Left renal cortex interstitium (tissue), 4 donors: ENCODE data around the gene FOXN4. TPM values are rescaled to one million over a fixed set of nuclear protein-coding genes. Genes with fewer than 3 reads are reported as not detected.

Experiments
- DNase-seq, 4 donors: peaks; one replicate each; pipeline ENCODE4 v3.0.0-alpha.2; 2013; ENCODE audit warnings: low read depth in 4 of 4, low spot score in 2 of 4, missing footprints in 1 of 4
- polyA plus RNA-seq, 4 donors: library from polyadenylated mRNA; unstranded; fragments of 120-200 nt; gene quantifications; one replicate each; pipeline ENCODE4 v1.2.1, GENCODE V29; 2013; ENCODE audit not compliant: insufficient read length in 4 of 4

Gene FOXN4
- polyA plus RNA-seq, 4 donors, result 1.1 to 2.8 (median 2.1) TPM

DNA sequence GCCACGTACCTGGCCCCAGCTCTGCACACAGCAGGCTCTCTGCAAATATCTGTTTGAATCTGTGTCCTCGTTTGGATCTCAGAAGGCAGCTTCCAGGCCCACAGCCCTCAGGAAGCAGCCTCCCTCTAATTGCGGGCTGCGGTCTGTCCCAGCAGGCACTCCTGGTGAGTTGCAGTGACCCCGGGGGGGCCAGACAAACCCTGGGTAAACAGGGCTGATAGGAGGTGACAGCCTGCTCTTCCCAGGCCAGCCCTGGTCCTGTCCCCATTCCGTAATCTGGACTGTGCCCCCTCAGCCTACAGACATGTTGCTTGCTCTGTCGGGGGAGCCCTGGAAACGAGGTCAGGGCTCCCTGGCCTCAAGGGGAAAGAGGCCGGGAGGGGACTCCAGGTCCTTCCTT, 2.0 kb downstream of the FOXN4 start:
- DNase-seq, result no peak

DNA sequence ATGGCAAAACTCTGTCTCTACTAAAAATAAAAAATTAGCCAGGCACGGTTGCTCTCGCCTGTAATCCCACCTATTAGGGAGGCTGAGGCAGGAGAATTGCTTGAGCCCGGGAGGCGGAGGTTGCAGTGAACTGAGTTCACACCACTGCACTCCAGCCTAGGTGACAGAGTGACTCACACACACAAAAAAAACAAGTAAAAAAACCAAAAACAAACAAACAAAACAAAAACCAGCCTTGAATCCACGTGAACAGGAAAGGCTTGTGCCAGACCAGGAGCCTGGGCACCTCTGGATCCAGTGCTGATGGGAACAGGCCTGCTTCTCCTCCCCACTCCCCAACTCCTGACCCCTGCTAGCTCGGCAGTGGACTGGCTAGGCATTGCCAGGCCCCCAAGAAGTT, 3.5 kb downstream of the FOXN4 start:
- DNase-seq, result no peak

- DNase-seq, result no peak
Measured at GRCh38 chr12:109304485-109304884, 4.6 kb downstream of the FOXN4 start.

GRCh38 chr12:109302770-109303169, 6.3 kb downstream of the FOXN4 start:
- DNase-seq, result no peak

DNA sequence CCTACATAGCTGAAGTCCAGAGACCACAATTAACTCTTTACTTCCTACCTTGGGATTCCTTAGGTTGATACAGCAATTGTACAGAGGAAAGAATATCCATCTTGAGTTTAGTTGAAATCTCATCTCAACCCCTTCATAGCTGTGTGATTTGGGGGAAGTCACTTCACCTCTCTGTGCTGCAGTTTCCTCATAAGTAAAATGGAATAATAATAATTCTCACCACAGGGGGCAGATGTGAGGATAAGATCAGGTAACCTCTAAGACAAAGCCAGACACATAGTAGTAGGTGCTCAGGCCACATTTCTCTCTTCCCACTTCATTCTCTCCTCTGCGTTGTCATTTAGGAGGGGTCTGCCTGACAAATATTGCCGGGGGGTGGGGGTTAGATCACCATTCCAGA, 6.7 kb downstream of the FOXN4 start:
- DNase-seq, result no peak

GRCh38 chr12:109301643-109302168, 7.4 kb downstream of the FOXN4 start:
- no peak for DNase-seq

DNA sequence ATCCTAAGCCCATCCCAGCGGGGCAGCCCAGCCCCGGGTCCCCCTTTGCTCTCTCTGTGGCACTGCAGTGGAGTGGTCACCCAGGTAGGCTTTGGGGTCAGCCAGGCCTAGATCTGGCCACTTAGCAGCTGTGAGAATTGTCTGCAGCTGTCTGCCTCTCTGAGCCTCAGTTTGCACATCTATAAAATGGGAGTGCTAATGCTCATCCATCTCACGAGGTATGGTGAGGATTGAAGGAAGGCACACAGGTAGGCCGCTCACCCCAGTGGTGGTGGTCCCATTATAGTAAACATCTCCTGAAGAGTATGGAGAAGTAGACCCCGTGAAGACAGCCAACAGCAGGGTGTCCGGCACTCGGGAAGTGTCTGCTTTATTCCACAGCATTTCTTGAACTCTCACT, 9.2 kb downstream of the FOXN4 start:
- no peak for DNase-seq

DNA sequence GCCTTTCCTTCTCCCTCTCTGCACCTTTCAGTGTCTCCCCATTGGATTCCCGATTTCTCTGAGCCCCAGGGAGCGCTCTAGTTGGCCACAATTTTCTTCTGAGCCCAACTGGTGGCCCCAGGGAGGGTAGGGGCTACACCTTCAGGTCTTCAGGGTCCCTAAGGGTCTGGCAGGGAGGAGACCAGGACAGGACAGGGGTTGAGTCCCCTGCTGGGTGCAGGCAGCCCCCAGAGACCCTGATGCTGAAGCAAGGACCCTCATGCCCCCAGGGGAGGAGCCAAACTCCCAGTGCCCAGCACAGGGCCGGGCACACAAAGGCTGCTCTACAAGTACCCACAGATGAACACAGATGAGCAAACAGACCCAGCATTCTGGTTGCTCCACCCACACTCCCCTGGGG, 12.7 kb downstream of the FOXN4 start:
- DNase-seq, result no peak

DNA sequence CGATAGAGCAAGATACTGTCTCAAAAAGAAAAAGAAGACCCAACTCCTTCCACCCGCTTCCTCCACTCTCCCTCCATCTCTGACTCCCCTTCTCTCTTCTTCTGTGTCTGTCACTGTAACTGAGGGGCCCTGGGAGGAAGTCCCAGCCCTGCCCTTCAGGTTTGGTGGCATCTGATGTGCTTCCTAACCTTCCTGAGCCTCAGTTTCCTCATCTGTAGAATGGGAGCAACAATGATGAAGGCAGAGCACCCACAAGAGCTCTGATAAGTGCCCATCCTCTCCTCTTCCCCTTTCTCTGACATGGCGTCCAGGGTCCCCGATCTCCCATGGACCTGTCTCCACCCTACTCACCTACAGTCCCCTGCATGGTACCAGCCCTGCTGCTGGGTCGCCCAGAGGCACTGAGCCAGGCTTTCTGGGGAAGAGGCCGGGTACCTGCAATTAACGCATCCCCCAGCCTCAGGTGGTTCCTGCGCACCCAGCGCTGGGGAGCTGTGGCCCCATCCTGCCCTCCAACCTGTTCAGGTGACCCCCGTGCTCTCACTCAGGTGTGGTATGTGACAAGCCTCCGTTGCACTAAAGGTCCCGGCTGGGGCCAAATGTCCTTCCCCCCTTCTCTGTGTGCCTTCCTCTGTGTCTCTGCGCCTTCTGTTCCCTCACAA, 13.2 kb downstream of the FOXN4 start:
- DNase-seq, result no peak

GRCh38 chr12:109294286-109294796, 14.7 kb downstream of the FOXN4 start:
- no peak for DNase-seq

DNA sequence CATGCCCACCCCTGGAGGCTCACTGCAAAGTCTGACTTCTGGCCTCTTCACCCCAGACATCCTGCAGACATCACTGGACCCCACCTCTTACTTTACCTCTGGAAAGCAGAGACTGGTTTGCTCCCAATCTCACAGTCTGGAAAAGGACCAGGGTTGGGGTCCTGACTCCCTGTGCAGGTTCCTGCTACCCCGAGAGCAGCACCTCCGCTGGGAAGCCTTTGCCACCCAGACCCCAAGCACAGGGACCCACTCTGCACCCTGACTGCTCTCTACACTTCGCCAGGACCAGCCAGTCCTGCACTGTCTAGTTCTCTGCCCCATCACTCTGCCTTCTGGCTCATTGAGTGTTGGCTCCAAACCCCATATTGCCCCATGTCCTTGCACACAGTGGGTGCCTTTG, 16.0 kb downstream of the FOXN4 start:
- DNase-seq, result no peak

GRCh38 chr12:109292342-109292711, 16.8 kb downstream of the FOXN4 start:
- no peak for DNase-seq

GRCh38 chr12:109291521-109292341, 17.4 kb downstream of the FOXN4 start:
- peak in 3 of 4 donors; percentile 65 to 78 (median 71) for DNase-seq

- DNase-seq, result no peak
Measured at GRCh38 chr12:109291117-109291516, 18.0 kb downstream of the FOXN4 start.

- DNase-seq, result no peak
Measured at GRCh38 chr12:109290061-109290460, 19.0 kb downstream of the FOXN4 start.

DNA sequence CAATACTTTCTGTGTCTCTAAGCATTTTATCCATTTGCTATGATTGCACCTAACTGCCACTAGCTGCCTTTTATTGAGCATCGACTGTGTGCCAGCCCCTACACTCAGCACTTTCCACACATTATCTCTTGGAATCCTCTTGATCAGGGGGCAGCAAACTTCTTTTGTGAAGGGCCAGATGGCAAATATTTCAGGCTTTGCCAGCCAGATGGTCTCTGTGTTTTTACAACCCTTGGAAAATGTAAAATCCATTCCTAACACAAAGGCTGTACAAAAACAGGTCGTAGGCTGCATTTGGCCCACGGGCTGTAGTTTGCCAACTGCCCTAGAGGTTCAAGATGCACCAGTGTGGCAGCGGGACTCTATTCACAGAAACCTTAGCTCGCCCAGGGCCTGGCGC, 19.5 kb downstream of the FOXN4 start:
- DNase-seq, result no peak

DNA sequence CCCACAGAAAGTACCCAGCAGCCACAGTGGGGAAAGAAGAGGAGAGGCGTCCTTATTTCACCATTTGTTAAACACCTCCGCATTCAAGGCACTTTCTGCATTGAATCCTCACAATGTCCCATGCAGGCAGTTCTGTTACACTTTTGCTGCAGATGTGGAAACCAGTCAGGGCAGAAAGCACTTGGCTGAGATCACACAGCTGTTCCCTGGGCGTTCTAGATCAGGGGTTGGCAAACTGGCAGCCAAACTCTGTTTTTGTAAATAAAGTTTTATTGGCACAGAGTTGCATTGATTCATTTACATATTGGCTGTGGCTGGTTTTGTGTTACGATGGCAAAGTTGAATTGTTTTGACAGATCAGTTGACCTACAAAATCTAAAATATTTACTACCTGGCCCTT, 20.1 kb downstream of the FOXN4 start:
- DNase-seq, result no peak

DNA sequence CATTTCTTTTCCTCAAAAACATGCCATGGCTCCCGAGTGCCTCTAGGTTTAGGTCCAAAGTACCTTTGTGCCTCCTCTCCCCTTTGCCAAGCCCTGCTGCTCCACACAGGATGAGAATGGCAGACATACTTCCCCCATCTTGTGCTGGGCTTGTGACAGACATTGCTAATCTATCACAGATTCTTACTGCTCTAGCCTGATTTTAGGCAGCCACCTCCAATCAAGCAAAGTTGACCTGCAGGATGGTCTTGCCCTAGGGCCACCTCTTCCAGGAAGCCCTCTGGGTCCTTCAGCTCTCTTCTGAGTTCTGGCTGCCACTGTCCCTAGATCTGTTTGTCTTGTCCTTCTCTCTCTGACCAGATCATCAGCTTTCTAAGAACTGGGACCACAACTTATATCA, 20.5 kb downstream of the FOXN4 start:
- no peak for DNase-seq

DNA sequence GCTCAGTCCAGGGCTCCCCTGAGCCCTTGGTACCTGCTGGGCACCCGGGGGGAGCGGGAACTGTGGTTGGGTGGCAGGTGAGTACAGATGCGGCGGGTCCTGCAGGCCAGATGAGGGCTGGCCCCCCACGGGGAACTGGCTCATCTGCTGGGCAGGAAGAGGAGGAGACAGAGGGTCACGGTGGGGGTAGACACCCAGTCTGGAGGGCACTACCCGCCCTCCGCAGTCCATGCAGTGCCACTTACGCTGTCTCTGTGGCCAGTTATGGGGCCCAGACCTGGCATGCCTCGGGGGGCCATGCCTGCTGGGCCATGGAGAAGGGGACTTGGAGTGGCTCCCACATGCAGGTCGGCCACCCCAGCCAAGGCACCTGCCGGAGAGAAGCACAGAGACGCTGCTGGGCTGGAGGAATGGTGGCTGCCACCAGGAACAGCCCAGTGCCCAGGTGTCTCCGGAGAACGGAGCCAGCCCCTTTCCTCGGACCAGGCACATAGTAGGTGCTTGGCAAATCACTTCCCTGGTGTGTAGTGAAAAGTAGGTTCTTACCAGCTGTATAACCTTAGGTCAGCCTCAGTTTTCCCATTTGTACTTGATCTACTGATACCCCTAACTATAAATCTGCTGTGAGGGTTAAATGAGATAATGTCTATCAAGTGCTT, 21.1 kb downstream of the FOXN4 start:
- no peak for DNase-seq

DNA sequence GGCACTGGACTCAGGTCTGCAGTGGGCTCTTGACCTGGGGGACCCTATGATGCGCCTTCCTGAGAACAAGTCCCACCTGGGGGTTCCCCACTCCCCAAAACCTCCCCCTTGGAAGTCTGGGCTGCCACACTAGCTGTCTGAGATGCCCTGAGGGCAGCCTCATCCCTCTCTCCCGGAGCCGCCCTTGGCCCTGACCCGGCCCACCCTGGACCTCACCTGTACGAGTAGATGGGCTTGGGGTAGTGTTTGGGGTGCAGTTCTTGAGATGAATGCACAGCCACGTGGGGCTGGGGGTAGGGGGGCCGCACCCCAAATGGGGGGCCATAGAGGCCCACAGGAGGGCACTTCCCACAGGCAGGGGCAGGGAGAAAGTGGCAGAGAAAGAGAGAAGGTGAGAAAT, 21.9 kb downstream of the FOXN4 start:
- DNase-seq, result no peak

DNA sequence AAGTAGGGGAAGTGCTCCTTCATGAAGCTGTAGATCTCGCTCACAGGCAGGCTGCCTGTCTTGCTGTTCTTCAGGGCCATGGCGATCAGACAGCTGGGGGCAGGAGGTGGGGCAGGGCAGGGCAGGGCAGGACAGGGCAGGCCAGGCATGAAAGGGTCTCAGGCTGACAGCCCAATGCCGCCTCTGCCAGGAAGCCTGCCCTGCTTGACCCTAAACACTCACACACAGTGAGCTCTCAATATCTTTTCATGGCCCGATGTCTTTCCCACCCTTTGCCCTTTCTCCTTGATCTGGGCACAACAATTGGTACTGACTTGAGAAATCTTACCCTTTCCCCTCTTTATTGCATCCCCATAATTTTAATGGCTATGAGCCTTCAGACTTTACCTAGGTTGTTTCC, 22.4 kb downstream of the FOXN4 start:
- no peak for DNase-seq
